Subcutaneous abdominal adipose tissue (tissue), 5 donors: ENCODE data around the gene STUB1.
A peak's percentile ranks its signal among the peaks of the same experiment; 100 is the strongest.

Experiments used
- H3K27ac ChIP-seq: one replicate; pipeline ENCODE4 v1.7.0; 2013; ENCODE audit warnings: low read depth, mild to moderate bottlenecking, inconsistent platforms, low read length, moderate library complexity
- H3K27me3 ChIP-seq, 5 donors: one replicate each; pipeline ENCODE4 v1.7.0; 2013; ENCODE audit warnings: low read length in 5 of 5, inconsistent platforms in 1 of 5; ENCODE audit not compliant: control insufficient read depth in 5 of 5, insufficient read depth in 4 of 5
- H3K36me3 ChIP-seq, 5 donors: one replicate each; pipeline ENCODE4 v1.7.0; 2013; ENCODE audit warnings: low read length in 5 of 5; ENCODE audit not compliant: control insufficient read depth in 5 of 5, insufficient read depth in 5 of 5
- H3K4me1 ChIP-seq, 5 donors: one replicate each; pipeline ENCODE4 v1.7.0; 2013; ENCODE audit warnings: low read length in 5 of 5, mild to moderate bottlenecking in 3 of 5, moderate library complexity in 1 of 5; ENCODE audit not compliant: control insufficient read depth in 5 of 5, insufficient read depth in 5 of 5
- H3K4me3 ChIP-seq, 5 donors: one replicate each; pipeline ENCODE4 v1.7.0; 2013; ENCODE audit warnings: low read length in 5 of 5, low read depth in 1 of 5
- H3K9ac ChIP-seq, 5 donors: one replicate each; pipeline ENCODE4 v1.7.0; 2013; ENCODE audit warnings: low read length in 5 of 5, mild to moderate bottlenecking in 4 of 5, moderate library complexity in 3 of 5
- H3K9me3 ChIP-seq, 5 donors: one replicate each; pipeline ENCODE4 v1.7.0; 2013; ENCODE audit warnings: low read length in 5 of 5; ENCODE audit not compliant: control insufficient read depth in 5 of 5
- donor health status: healthy.
- donor health status: healthy.
- donor health status: healthy.
- donor health status: healthy.
- donor health status: healthy.

Gene STUB1

GRCh38 chr16:723695-724094, 43.5 kb downstream of the STUB1 start:
- H3K4me1 ChIP-seq: peaks cover 0 to 48% (median 39%) of the 10 kb centered on the region in 5 donors
- H3K9ac ChIP-seq: no peak overlapping the region
- H3K27ac ChIP-seq: no peak overlapping the region
- H3K9me3 ChIP-seq: no peaks in the 10 kb centered on the region
- H3K27me3 ChIP-seq: peaks cover 18 to 30% (median 25%) of the 10 kb centered on the region in 5 donors
- no peak overlapping the region for H3K4me3 ChIP-seq
- H3K36me3 ChIP-seq: no peaks in the 10 kb centered on the region

DNA sequence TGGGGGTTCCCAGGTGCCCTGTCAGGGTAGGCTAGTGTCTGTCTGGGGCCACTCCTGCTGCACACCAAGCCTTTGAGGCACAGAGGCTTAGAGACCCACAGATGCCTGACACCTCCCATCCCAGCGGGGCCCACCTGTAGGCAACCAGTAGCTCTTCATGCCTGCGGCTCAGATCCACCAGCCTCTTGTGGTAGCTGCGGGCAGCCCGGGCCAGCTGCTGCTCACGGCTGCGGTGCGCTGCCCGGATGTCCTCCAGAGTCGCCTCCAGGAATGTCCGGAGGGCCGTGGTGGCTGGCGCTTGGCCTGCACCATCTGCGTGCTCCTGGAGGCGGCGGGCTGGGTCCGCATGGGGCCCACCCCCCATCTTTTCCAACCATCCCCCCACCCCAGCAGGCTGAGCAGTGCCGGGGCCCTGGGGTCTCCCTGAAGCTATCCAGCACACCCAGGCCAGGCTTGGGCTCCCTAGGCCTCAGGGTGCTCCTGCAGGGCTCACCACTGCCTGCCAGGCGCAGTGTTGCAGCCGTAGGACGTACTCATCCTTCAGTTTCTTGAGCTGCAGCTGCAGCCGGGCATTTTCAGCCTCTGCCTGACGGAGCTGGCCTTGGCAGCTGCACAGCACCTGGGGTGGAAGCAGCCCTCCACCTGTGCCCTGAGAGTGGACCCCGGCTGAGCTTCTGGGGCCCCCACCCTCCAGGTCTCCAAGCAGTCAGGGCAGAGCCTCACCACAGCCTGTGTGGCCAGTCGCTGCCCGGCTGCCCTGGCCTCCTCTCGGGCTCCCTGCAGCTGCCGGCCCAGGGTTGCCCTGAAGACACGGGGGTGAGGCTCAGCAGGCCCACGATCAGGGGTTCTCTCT, 44.2 kb downstream of the STUB1 start:
- peaks cover 20 to 31% (median 27%) of the 10 kb centered on the region in 5 donors for H3K27me3 ChIP-seq
- H3K36me3 ChIP-seq: no peaks in the 10 kb centered on the region
- H3K4me3 ChIP-seq: no peak overlapping the region
- no peak overlapping the region for H3K27ac ChIP-seq
- peaks cover 0 to 49% (median 39%) of the 10 kb centered on the region in 5 donors for H3K4me1 ChIP-seq
- no peaks in the 10 kb centered on the region for H3K9me3 ChIP-seq
- H3K9ac ChIP-seq: no peak overlapping the region

DNA sequence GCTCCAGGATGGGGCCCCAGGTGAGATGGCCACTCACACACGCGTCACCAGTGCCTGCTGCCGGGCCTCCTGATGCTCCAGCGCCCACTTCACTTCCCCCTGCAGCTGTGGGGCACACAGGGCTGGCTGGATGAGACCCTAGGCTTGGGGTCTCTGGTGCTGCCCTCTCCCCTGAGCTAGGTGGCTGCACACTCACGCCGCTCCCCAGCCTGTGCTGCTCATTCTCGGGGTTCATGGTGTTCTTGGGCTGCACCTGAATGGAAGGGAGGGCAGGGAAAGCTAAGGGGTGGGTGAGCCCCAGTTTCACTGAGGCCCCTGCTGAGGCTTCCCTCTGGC, 44.8 kb downstream of the STUB1 start:
- no peak overlapping the region for H3K27ac ChIP-seq
- no peak overlapping the region for H3K4me3 ChIP-seq
- H3K27me3 ChIP-seq: peaks cover 20 to 31% (median 27%) of the 10 kb centered on the region in 5 donors
- H3K4me1 ChIP-seq: peaks cover 0 to 44% (median 36%) of the 10 kb centered on the region in 5 donors
- H3K9me3 ChIP-seq: no peaks in the 10 kb centered on the region
- H3K36me3 ChIP-seq: peaks cover 0 to 2% (median 0%) of the 10 kb centered on the region in 5 donors
- H3K9ac ChIP-seq: no peak overlapping the region

DNA sequence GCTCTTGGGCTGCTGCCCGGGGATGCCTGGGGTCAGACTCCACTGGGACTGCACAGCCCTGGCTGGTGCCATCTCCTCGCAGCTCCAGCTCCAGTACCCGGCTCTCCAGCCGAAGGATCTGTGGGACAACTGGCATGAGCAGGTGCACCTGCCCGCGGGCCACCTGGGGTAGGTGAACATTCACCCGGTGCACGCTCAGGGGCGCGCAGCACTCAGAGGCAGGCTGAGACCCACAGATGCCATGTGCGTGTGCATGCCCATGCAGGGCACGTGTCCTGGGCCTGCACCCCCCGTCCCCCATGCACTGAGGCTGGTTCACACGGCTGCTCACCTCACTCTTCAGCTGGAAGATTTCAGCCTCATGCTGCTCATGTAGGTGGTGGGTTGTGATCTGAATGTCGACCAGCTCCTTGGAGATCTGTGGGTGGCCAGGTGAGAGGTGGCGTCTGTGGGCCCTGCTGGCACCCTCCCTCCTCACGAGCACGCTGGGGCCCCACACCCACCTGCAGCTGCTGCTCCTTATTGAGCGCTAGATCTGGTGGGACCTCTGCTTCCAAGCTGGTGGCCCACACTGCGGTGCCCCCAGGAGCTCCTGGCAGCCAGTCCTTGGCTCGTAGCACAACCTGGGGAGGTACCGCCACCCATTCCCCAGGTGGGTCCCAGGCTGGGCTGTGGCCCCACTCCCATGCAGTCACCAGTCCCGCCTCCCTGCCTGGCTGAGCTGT, 45.4 kb downstream of the STUB1 start:
- H3K9me3 ChIP-seq: no peaks in the 10 kb centered on the region
- no peak overlapping the region for H3K4me3 ChIP-seq
- peaks cover 0 to 38% (median 29%) of the 10 kb centered on the region in 5 donors for H3K4me1 ChIP-seq
- H3K36me3 ChIP-seq: peaks cover 0 to 9% (median 0%) of the 10 kb centered on the region in 5 donors
- H3K27ac ChIP-seq: no peak overlapping the region
- peaks cover 20 to 31% (median 27%) of the 10 kb centered on the region in 5 donors for H3K27me3 ChIP-seq
- H3K9ac ChIP-seq: no peak overlapping the region

DNA sequence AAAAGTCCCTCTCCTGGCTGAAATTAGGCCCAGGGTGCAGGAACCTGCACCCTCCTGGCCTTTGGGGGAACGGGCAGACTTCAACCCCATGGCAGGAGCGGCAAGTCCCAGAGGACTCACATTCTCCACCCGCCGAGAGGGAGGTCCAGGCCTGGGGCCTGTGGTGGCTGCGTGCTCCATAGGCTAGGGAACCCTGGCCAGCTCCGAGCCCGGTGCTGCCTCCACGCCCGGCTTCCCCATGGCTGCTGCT, 45.9 kb downstream of the STUB1 start:
- H3K4me1 ChIP-seq: peaks cover 0 to 33% (median 27%) of the 10 kb centered on the region in 5 donors
- H3K27me3 ChIP-seq: peaks cover 20 to 31% (median 27%) of the 10 kb centered on the region in 5 donors
- H3K9ac ChIP-seq: no peak overlapping the region
- H3K4me3 ChIP-seq: peak overlapping the region in 1 of 5 donors; percentile 60
- peaks cover 0 to 13% (median 2%) of the 10 kb centered on the region in 5 donors for H3K36me3 ChIP-seq
- H3K27ac ChIP-seq: no peak overlapping the region
- H3K9me3 ChIP-seq: no peaks in the 10 kb centered on the region

DNA sequence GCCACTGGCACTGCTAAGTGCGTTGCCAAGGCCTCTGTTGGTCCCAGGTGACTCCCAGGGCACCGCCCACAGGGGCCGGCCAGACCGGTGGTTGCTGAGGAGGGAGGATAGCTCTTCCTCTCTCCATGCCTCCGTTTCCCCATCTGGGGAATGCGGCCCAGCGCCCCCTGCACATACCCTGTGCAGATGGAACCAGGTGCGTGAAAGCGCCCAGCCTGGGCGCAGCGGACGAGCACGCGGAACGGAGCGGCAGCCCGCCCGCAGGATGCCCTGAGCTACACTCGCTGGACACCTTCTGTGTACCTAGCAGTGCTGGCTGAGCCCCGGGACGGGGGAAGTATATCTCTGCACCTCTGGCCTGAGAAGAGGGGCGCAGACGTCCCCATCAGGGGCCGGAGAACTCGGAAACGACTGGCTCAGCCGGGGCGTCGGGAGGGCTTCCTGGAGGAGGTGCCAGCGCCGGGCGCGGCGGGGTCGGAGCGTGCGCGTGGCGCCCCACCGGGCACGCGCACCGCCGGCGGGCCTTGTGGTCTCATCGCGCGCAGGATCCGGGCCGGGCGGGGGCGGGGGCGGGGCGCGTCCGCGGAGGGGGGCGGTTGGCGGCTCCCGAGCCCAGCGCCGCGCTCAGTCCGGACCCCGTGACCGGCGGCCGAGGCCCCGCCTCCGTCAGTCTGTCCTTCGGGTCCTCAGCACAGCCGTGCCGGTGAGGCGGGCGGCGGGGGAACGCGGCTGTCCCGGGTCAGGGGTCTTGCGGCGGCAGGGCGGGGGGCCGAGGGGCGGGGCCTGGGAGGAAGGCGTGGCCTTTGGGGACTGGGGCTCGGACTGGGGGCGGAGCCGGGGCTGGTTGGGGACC, 46.5 kb downstream of the STUB1 start, which contains the start of the genes CCDC78 and HAGHL:
CCDC78 (minus strand) TSS at position 6 of the 853 bp plus-strand sequence. CDS start 76 bp downstream, outside the sequence.
HAGHL (plus strand) TSS at position 669 of the 853 bp plus-strand sequence. CDS start 404 bp downstream, outside the sequence.
- peak within 1 kb of the TSS in 2 of 5 donors; percentile 42 to 47 for H3K9ac ChIP-seq
- H3K27me3 ChIP-seq: peaks cover 20 to 31% (median 27%) of the 10 kb centered on the region in 5 donors

DNA sequence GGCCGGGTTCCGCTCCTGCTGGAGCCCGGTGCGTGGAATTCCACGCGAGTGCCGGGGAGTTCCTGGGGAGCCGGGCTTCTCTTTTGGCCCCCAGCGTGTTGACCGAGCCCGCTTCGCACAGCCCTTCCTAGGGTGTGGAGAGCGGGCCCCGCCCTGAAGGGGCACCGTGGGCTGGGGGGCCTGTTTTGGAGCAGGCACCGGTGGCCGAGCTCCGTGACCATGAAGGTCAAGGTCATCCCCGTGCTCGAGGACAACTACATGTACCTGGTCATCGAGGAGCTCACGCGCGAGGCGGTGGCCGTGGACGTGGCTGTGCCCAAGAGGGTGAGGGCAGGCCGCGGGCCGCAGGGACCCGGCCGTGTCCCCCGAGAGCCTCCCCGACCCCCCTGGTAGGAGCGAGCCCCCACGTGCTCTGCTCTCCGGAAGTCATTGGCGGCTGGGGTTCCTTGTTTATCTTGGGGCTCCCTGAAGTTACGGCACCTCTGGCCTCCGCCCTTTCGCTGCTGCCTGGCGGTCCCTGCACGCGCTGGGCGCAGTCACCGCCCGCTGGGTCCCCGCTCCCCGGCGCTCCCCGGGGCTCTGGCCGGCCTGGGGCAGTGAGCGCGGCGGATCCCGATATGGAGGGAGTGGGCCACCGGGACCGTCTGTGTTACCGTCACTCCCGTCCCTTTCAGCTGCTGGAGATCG, 47.2 kb downstream of the STUB1 start:
- H3K4me1 ChIP-seq: peaks cover 0 to 22% (median 19%) of the 10 kb centered on the region in 5 donors
- no peak overlapping the region for H3K27ac ChIP-seq
- H3K9me3 ChIP-seq: no peaks in the 10 kb centered on the region
- peaks cover 20 to 31% (median 27%) of the 10 kb centered on the region in 5 donors for H3K27me3 ChIP-seq
- peak overlapping the region in 4 of 5 donors; percentile 17 to 60 (median 54) for H3K4me3 ChIP-seq
- peaks cover 0 to 26% (median 8%) of the 10 kb centered on the region in 5 donors for H3K36me3 ChIP-seq
- H3K9ac ChIP-seq: peak overlapping the region in 1 of 5 donors; percentile 42

More for the DNA sequence above, 46.5 kb downstream of the STUB1 start, which contains the start of the genes CCDC78 and HAGHL:
- Histone ChIP-seq H3K4me3 (peak within 1 kb of the TSS in 4 of 5 donors; percentile 17 to 60 (median 54)), H3K36me3 (peaks cover 0 to 19% (median 3%) of the 10 kb centered on the region in 5 donors), H3K9me3 (no peaks in the 10 kb centered on the region), H3K4me1 (peaks cover 0 to 28% (median 24%) of the 10 kb centered on the region in 5 donors), H3K27ac (no peak within 1 kb of the TSS)

DNA sequence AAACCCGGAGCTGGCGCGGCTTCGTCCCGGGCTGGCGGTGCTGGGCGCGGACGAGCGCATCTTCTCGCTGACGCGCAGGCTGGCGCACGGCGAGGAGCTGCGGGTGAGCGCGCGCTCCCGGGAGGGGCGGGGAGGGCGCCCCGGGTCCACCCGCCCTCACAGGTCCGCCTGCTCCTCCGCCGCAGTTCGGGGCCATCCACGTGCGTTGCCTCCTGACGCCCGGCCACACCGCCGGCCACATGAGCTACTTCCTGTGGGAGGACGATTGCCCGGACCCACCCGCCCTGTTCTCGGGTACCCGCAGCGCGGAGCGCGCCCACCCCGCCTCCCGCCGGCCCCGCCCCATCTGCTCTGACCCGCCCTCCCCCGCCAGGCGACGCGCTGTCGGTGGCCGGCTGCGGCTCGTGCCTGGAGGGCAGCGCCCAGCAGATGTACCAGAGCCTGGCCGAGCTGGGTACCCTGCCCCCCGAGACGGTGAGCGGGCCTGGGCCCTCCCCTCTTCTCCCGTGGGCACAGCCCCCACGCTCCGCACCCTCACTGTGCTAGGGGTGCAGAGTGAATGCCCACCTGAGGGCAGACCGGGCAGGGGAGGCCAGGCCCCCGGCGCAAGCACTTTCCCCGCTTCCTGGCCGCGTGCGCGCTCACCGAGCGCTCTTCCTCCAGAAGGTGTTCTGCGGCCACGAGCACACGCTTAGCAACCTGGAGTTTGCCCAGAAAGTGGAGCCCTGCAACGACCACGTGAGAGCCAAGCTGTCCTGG, 48.1 kb downstream of the STUB1 start:
- Histone ChIP-seq H3K4me3 (peak overlapping the region in 4 of 5 donors; percentile 11 to 60 (median 47)), H3K27me3 (peaks cover 20 to 31% (median 27%) of the 10 kb centered on the region in 5 donors), H3K9ac (no peak overlapping the region)

More for the DNA sequence above, 48.1 kb downstream of the STUB1 start:
- Histone ChIP-seq H3K9me3 (no peaks in the 10 kb centered on the region), H3K36me3 (peaks cover 0 to 35% (median 16%) of the 10 kb centered on the region in 5 donors), H3K27ac (no peak overlapping the region), H3K4me1 (peaks cover 0 to 22% (median 19%) of the 10 kb centered on the region in 5 donors)
